ENCODE data around the gene SUSD1. TPM values are rescaled to one million over a fixed set of nuclear protein-coding genes. Genes with fewer than 3 reads are reported as not detected.

SUSD1 gene
- polyA plus RNA-seq, 1 experiment = 24.2 TPM

DNA sequence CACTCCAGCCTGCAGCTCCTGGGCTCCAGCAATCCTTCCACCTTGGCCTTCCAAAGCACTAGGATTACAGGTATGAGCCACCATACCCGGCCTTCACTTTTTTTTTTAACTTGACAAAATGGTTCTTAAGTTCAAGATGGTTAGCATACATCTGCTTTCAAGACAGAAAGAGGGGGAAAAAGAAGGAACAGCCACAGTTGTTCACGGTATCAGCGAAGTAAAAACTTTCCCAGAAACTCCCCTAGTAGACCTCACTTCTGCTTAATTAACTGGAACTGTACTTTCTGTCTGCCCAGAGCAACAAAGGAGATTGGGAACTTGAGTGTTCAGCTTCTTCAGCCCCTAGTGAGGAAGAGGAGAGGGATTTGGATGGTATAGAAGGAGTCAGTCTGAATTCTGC, 161.8 kb downstream of the SUSD1 start:
- H3K27me3 ChIP-seq (ENCODE audit: control insufficient read depth, insufficient read depth, low read length) = no peaks in the 10 kb centered on the region
- no peaks in the 10 kb centered on the region for H3K9me3 ChIP-seq (ENCODE audit: control insufficient read depth, insufficient read depth, low read length)
- ChIA-PET CTCF (interaction anchor here (2.2 kb wide), 1 partner anchor 9 kb away, joined by 5 read pairs; no protein-coding TSS in a partner anchor), POLR2A (interaction anchor here (0.7 to 2.0 kb wide), 2 partner anchors 10 to 127 kb away, joined by 4 to 14 read pairs; no protein-coding TSS in a partner anchor)
- no peak for DNase-seq (ENCODE audit: low read depth, low spot score)
- peak overlapping the region; percentile 47 for H3K27ac ChIP-seq (ENCODE audit: low read depth, low read length)
- TF ChIP-seq, protein P1, sequence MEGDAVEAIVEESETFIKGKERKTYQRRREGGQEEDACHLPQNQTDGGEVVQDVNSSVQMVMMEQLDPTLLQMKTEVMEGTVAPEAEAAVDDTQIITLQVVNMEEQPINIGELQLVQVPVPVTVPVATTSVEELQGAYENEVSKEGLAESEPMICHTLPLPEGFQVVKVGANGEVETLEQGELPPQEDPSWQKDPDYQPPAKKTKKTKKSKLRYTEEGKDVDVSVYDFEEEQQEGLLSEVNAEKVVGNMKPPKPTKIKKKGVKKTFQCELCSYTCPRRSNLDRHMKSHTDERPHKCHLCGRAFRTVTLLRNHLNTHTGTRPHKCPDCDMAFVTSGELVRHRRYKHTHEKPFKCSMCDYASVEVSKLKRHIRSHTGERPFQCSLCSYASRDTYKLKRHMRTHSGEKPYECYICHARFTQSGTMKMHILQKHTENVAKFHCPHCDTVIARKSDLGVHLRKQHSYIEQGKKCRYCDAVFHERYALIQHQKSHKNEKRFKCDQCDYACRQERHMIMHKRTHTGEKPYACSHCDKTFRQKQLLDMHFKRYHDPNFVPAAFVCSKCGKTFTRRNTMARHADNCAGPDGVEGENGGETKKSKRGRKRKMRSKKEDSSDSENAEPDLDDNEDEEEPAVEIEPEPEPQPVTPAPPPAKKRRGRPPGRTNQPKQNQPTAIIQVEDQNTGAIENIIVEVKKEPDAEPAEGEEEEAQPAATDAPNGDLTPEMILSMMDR (IDR thresholded peaks at IDR 0.05; ENCODE audit: low read depth, low read length) = no peak
- H3K4me3 ChIP-seq (ENCODE audit: low read depth, low read length) = no peak overlapping the region

DNA sequence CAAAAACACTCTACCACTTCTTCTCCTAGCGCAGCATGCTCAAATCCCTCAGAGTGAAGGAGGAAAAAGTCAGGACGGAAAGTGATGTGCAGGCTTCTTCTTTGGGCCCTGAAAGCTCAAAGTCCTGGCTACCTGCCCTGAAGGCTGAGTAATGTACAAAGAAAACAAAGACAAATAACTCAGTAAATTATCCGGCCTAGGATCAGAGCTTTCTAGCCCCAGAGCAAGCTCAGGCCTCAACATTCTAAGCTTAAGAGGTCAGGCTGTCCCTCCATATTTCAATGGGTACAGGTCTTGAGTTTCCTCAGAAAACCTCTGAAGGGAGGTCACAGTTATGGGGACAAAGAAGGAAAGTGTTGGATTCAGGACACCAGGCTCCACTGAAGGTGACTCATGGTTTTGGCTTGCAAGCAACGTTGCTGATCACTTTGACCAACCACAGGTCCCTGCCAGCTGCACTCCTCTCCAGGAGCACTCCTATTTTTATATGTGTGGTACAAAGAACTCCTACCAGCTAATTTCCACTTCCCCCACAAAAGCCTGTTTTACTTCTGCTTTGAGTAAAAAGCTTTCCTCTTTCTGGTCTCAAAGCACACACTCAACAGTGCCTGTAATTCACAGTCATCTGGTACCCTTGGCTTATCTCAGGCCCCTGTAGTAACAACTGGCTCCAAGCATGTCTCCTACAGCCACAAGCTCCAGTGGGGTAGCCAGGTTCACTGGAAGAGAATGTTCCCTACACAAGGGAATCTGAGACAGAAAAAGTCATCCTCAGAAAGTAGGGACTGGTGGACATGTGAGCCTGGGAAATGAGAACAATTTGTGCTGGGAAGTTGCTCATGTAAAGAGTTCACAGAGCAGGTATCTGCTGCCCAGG, 162.8 kb downstream of the SUSD1 start:
- DNase-seq (ENCODE audit: low read depth, low spot score) = peak; percentile 77
- no peak overlapping the region for H3K4me3 ChIP-seq (ENCODE audit: low read depth, low read length)
- no peaks in the 10 kb centered on the region for H3K9me3 ChIP-seq (ENCODE audit: control insufficient read depth, insufficient read depth, low read length)
- POLR2A ChIA-PET = interaction anchor here (0.7 to 2.0 kb wide), 6 partner anchors 9 to 126 kb away, joined by 3 to 14 read pairs (median 5); no protein-coding TSS in a partner anchor
- H3K27me3 ChIP-seq (ENCODE audit: control insufficient read depth, insufficient read depth, low read length) = no peaks in the 10 kb centered on the region
- TF ChIP-seq, protein P1 (IDR thresholded peaks at IDR 0.05; ENCODE audit: low read depth, low read length) = no peak
- peak overlapping the region; percentile 97 for H3K27ac ChIP-seq (ENCODE audit: low read depth, low read length)
- CTCF ChIA-PET = interaction anchor here (2.2 kb wide), 1 partner anchor 10 kb away, joined by 5 read pairs; no protein-coding TSS in a partner anchor

- POLR2A ChIA-PET = interaction anchor here (0.8 to 1.2 kb wide), 2 partner anchors 19 to 31 kb away, joined by 3 to 6 read pairs; no protein-coding TSS in a partner anchor
- CTCF ChIA-PET = no interaction called here
- no peak for DNase-seq (ENCODE audit: low read depth, low spot score)
These were observed 164.0 kb downstream of the SUSD1 start for GRCh38 chr9:112011051-112011620.

DNA sequence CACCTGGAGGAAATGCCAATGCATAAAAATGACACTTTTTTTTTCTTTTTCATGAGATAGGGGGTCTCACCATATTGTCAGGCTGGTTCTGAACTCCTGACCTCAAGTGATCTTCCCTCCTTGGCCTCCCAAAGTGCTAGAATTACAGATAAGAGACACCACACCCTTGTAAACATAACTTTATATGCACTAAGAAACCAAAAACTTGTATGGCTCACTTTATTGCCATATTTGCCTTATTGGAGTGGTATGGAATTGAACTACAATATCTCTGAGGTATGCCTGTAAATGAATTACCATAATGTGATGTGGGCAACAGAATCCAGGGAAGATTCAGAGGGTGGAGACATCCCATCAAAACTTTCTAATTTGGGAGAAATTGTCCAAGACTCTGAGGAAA, 164.6 kb downstream of the SUSD1 start:
- CTCF ChIA-PET = no interaction called here
- TF ChIP-seq, protein P1 (IDR thresholded peaks at IDR 0.05; ENCODE audit: low read depth, low read length) = no peak

More at GRCh38 chr9:112011051-112011620, 164.0 kb downstream of the SUSD1 start:
- Histone ChIP-seq H3K27ac (ENCODE audit: low read depth, low read length) (peak overlapping the region; percentile 97), H3K27me3 (ENCODE audit: control insufficient read depth, insufficient read depth, low read length) (no peaks in the 10 kb centered on the region), H3K4me3 (ENCODE audit: low read depth, low read length) (no peak overlapping the region), H3K9me3 (ENCODE audit: control insufficient read depth, insufficient read depth, low read length) (no peaks in the 10 kb centered on the region)
- TF ChIP-seq, protein P1 (IDR thresholded peaks at IDR 0.05; ENCODE audit: low read depth, low read length) = no peak

DNA sequence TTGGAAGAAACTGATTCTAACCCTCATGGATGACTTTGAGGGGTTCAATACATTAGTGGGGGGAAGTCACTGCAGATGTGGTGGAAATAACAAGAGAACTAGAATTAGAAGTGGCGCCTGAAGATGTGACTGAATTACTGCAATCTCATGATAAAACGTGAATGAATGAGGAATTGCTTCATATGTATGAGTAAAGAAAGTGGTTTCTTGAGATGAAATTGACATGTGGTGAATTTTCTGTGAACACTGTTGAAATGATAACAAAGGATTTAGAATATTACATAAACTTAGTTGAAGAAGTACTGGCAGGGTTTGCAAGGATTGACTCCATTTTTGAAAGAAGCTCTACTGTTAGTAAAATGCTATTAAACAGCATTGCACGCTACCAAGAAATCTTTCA, 165.4 kb downstream of the SUSD1 start:
- TF ChIP-seq, protein P1 (IDR thresholded peaks at IDR 0.05; ENCODE audit: low read depth, low read length) = no peak
- CTCF ChIA-PET = no interaction called here
- no peaks in the 10 kb centered on the region for H3K9me3 ChIP-seq (ENCODE audit: control insufficient read depth, insufficient read depth, low read length)
- DNase-seq (ENCODE audit: low read depth, low spot score) = no peak
- H3K27ac ChIP-seq (ENCODE audit: low read depth, low read length) = no peak overlapping the region
- POLR2A ChIA-PET = no interaction called here
- no peaks in the 10 kb centered on the region for H3K27me3 ChIP-seq (ENCODE audit: control insufficient read depth, insufficient read depth, low read length)
- H3K4me3 ChIP-seq (ENCODE audit: low read depth, low read length) = no peak overlapping the region

More for the DNA sequence above, 164.6 kb downstream of the SUSD1 start:
- Histone ChIP-seq H3K27me3 (ENCODE audit: control insufficient read depth, insufficient read depth, low read length) (no peaks in the 10 kb centered on the region), H3K9me3 (ENCODE audit: control insufficient read depth, insufficient read depth, low read length) (no peaks in the 10 kb centered on the region), H3K4me3 (ENCODE audit: low read depth, low read length) (no peak overlapping the region), H3K27ac (ENCODE audit: low read depth, low read length) (no peak overlapping the region)
- POLR2A ChIA-PET = no interaction called here
- no peak for DNase-seq (ENCODE audit: low read depth, low spot score)
